Stimulated activated naive CD4-positive, alpha-beta T cell (primary cell): ENCODE data around the gene IGF1R.

Experiments
- DNase-seq, 6 experiments: peaks; one replicate each; lab custom pipeline; 2025; lab: John Stamatoyannopoulos, UW

Gene IGF1R

DNA sequence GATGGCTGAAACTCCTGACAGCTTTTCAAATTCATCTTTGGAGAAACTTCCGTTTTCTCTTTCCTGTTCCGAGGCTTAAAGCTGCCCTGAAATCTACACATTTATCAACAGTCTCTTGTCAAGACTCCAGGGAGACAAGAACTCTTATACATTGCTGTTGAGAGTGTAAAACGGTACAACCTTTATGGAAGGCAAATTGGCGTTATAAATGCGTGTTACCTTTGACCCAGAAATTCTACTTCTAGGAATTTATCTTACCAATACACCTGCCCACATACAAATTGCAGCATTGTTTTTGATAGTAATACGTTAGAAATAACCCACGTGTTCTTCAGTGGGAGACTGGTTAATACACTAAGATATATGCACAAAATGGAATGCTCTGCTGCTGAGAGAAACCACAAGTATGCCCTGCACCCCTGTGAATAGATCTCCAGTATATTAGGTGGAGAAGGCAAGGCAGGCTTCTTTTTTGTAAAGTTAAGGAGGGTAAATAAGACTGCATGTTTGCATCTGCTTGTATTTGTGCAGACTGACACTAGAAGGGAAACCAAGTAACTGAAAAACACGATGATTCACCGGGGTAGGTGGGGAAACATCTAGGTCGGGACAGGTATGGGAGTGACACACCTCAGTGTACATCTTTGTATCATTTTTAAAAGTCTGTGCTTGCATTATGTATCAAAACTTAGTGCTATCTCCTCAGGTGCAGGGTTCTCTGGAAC lies 97.5 kb downstream of the IGF1R start:
- DNase-seq = no peak

GRCh38 chr15:98746375-98747155 lies 98.2 kb downstream of the IGF1R start:
- DNase-seq = no peak

- DNase-seq = no peak
These were observed 103.4 kb downstream of the IGF1R start for GRCh38 chr15:98751767-98752166.

- DNase-seq = no peak
These were observed 105.7 kb downstream of the IGF1R start for GRCh38 chr15:98753726-98754656.

DNA sequence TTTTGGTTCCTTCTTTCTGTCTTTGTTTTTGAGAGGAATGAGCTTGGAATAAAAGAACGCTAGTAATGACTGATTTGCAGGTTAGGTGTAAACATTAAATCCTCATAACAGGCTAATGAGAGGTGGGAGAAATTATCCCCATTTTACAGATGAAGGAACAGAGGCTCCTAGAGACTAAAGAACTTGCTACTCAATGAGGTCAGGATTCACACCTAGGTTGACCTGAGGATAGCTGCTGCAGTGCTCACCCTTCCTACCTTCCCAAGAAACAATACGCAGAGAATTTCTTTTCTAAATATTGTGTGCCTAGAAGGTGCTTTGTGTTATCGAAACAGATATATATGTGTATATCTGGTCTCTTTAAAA lies 106.3 kb downstream of the IGF1R start:
- no peak for DNase-seq

GRCh38 chr15:98755138-98755537 lies 106.8 kb downstream of the IGF1R start:
- DNase-seq = no peak

- DNase-seq = no peak
These were observed 107.4 kb downstream of the IGF1R start for GRCh38 chr15:98755781-98756180.

DNA sequence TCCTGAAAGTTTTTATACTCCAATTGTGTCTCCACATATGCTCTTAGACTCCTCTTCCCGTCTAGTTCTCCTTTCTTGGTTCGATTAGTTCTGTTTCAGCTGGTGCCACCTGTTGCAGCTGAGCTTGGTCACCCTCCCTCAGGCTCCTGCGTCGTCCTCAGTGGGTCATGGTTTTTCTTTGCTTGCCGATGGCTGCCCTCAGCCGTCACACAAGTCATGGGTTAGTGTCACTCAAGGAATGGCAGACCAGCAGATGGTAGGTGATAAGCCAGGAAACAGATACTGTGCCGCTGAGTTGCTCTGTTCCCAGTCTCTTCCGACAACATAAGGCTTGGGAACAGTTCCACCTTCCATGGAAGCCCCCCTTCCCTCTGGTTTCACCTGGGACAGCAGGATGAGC lies 109.9 kb downstream of the IGF1R start:
- DNase-seq = no peak

DNA sequence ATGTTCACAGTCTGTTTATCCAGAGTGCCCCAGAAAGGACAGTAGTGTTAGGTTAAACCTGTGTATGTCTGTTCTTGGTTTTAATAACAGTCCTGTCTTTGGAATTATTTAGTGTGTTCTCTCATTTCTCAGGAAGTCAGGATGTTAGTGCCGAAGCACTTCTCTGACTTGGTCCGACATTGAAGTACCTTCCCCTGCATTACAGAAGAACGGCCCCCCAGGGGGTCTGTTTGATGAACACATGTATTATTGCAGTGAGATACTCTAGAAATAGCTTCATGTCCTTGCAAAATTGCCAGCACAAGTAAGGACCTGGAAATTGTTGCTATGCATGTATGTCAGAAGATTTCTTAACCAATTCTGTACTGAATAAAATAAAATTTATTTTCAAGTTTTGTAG lies 110.9 kb downstream of the IGF1R start:
- no peak for DNase-seq

DNA sequence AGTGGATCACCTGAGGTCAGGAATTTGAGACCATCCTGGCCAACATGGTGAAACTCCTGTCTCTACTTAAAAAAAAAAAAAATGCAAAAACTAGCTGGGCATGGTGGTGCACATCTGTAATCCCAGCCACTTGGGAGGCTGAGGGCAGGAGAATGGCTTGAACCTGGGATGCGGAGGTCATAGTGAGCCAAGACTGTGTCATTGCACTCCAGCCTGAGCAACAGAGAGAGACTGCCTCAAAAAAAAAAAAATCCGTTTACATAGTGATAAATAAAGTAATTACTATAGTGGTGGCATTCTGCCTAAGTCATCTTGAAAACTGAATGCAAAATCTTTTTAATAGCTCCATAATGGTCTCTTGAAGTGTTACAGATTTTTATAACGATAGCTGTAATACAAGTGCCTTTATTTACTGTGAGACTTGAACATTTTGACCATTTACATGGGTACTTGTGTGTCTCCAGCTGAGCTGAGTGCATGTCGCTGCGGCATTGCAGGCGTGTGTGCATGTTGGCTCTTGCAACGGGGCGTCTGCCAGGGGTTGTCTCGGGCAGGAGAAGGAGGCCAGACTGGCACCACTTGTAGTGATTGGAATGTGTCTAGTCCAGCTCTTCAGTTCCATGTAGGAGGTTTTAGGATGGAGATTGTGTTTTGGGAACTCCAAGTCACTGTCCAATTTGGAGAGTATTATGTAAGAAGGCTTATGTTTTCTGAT lies 111.9 kb downstream of the IGF1R start:
- DNase-seq = no peak

DNA sequence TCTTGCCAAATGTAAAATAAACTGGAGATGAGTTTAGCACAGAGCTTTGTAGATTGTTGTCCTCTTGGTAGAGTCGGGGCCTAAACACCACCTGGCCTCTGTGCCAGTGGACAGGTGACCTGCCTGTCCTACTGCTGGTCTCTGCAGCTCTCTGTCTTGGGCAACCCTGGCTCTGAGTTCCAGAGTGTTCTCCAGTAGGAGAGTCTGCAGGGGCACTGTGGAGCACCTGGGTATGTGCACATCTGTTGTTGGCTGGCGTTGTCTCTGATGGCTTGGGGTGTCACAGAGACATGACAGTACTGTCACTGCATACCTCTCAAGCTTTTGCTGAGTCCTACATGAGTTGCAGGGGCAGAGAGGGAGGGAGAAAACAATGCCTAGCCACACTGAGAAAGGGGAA lies 112.6 kb downstream of the IGF1R start:
- no peak for DNase-seq

DNA sequence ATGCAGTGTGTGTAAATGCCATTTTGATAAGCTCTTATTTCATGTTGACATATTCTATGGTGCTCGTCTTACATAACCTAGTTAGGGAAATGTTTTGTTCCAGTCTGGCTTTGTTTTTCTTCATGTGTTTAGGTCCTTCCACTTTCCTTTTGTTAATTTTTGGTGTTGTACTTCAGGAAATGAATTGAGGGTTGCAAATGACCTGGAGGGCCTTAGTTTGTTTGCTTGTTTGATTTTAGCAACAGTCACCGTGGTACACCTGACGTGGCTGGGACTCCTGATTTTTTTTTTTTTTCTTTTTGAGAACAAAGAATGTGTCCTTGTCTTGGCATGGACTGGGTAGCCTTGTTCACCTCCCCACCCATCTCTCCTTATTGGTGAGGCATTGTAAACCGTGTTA lies 114.8 kb downstream of the IGF1R start:
- DNase-seq = no peak

DNA sequence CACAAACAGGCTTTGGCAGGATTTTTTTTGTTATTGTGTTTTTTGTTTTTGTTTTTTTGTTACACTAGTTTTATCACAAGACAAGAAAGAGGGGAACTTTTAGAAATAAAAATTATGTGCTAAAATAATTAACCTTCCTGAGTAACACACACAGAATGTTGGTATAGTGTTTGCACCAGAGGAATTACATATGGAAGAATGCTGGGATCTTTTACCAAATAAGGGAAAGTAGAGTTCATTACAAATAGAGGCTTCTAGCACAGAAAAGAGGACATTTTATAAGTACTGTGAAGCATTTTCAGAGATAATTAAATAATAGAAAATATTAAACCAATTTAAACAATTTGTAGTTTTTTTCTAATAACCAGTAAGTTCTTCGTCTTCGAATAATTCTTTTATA lies 116.0 kb downstream of the IGF1R start:
- DNase-seq = no peak

GRCh38 chr15:98765610-98766009 lies 117.3 kb downstream of the IGF1R start:
- DNase-seq = no peak

GRCh38 chr15:98767692-98768091 lies 119.4 kb downstream of the IGF1R start:
- DNase-seq = no peak

DNA sequence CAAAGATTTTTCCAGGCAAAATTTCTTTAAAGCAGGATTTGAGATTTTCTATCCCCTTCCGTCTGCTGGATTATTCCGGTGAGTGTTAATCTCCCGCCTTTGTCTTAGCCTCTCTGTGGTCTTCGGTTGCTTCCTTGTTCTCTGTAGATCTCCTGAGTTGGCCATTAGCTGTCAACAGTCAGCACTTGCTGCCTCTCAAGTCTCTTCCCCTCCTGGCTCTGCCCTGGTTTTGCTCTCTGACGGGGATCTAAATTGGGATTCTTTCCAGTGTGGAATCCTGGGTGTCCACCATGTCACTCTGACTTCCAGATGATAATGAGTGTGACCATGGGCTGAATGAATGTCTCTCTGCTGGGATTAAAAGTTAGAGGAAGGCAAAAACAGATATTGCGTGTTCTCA lies 121.5 kb downstream of the IGF1R start:
- DNase-seq = no peak

- no peak for DNase-seq
These were observed 122.6 kb downstream of the IGF1R start for GRCh38 chr15:98770984-98771383.

- DNase-seq = no peak
These were observed 123.2 kb downstream of the IGF1R start for GRCh38 chr15:98771541-98771940.

DNA sequence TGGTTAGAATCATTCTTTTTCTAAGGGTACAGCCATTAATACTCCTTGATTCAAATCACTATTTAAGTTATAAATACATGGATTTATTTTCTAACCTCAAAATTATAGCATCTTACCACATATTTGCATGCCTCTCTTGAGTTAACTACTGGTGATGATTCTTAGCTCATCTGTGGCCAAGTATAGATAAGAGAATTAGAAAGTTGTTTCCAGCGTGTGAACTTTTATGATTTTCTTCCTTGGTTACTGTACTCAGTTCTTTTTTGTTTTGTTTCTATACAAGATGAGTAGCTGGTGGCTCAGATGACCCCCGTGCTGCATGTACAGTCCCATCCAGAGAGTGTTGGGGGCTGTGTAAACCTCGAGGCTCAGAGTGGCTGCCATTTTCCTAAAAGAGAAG lies 124.6 kb downstream of the IGF1R start:
- no peak for DNase-seq

GRCh38 chr15:98773616-98774015 lies 125.3 kb downstream of the IGF1R start:
- no peak for DNase-seq

GRCh38 chr15:98774756-98775497 lies 126.6 kb downstream of the IGF1R start:
- DNase-seq = no peak
